GM13976 (cell line): ENCODE results near the gene EPRS1.

Experiments used
- DNase-seq: peaks from one replicate; pipeline ENCODE4 v3.0.0; 2012; ENCODE audit warnings: low spot score
- CTCF ChIP-seq: IDR thresholded peaks from 2 replicates; pipeline ENCODE4 v1.5.1; 2012; ENCODE audit warnings: borderline replicate concordance, mild to moderate bottlenecking; ENCODE audit not compliant: insufficient read depth; ENCODE audit errors: extremely low read depth, missing control alignments, control extremely low read depth
- in situ Hi-C: fragments of 300-500 bp; cut with MboI; formaldehyde crosslinking; loops from one replicate; pipeline ENCODE4 v1.12.0; 2022; ENCODE audit warnings: low sequenced_read_pairs, mixed read lengths, inconsistent platforms; ENCODE audit not compliant: unreplicated experiment

Gene EPRS1

DNA sequence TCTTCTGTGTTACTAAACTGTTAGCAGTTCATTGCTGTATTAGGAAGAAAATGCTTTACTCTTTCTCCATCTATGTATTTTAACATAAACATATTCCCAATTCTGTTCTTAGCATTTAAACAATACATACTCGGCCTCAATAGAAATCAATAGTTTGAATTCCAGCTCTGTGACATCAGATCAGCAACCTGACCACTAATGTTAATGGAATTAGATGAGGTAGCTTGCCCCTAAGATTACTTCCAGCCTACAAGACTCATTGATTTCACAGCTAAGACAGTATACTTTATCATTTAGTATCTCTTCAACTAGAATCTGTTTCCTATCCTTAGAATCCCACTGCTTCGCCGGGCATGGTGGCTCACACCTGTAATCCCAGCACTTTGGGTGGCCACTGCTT, 38.9 kb downstream of the EPRS1 start:
- DNase-seq: no peak
- in situ Hi-C loops: no loop called here
- TF ChIP-seq CTCF: no peak

DNA sequence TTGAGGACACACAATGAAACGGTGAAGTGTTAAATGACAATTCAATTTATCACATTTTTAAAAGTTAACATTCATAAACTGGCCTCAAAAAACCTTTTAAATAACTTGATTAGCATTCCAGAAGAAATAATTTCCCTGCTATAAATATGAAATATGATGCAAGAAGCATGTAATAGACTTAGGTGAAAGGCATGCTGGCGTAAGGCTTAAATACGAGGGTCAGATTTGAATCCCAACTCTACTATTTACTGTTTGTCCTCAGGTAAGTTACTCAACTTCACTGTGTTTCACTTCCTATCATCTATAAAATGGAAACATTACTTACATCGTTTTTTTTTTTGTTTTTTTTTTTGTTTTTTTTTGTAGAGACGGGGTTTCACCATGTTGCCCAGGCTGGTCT, 40.8 kb downstream of the EPRS1 start:
- no peak for DNase-seq
- TF ChIP-seq CTCF: no peak
- in situ Hi-C loops: no loop called here

DNA sequence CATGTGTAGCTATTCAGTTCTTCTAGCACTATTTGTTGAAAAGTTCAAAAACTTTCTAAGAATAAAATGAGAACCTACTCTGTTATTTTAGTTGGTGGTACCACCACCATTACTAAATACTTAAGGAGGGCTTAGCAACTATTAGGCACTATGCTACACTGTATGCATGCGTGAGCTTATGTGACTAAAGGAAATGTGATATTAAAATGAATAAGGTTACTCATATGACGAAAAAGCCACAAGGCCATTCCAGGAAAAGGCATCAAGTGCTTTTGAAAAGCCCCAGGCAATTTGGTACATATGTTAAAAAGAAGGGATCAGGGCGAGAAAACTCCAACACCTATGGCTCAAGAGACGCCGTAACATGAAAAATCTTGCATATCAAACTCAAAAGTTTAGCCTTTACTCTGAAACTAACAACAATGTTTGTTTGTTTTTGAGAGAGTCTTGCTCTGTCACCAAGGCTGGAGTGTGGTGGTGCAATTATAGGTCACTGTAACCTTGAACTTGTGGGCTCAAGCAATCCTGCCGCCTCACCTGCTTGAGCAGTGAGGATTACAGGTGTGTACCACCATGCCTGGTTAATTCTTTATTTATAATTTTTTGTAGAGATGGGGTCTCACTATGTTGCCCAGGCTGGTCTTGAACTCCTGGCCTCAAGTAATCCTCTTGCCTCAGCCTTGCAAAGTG, 42.5 kb downstream of the EPRS1 start:
- in situ Hi-C loops: no loop called here
- DNase-seq: no peak
- no peak for TF ChIP-seq CTCF

- in situ Hi-C loops: no loop called here
- DNase-seq: no peak
- TF ChIP-seq CTCF: no peak
Measured at GRCh38 chr1:220003015-220003414, 43.3 kb downstream of the EPRS1 start.

GRCh38 chr1:220001095-220001501, 45.2 kb downstream of the EPRS1 start:
- in situ Hi-C loops: no loop called here
- TF ChIP-seq CTCF: no peak
- no peak for DNase-seq

GRCh38 chr1:219999821-220000220, 46.5 kb downstream of the EPRS1 start:
- in situ Hi-C loops: no loop called here
- DNase-seq: no peak
- no peak for TF ChIP-seq CTCF
